ENCODE measurements around the gene GDPD4. TPM values are rescaled to one million over a fixed set of nuclear protein-coding genes. Genes with fewer than 3 reads are reported as not detected.
A peak's percentile ranks its signal among the peaks of the same experiment; 100 is the strongest.

GDPD4 gene
- total RNA-seq, 1 experiment from 2014 or later = not detected

- Histone ChIP-seq H3K36me3 (ENCODE audit: insufficient read depth, low read length, poor library complexity, severe bottlenecking) (no peaks in the 10 kb centered on the region), H3K4me1 (ENCODE audit: insufficient read depth, low read length, poor library complexity, severe bottlenecking) (no peaks in the 10 kb centered on the region), H3K4me3 (ENCODE audit: low read depth, low read length, poor library complexity, severe bottlenecking) (no peak overlapping the region), H3K27ac (ENCODE audit: low read depth, low read length, poor library complexity, severe bottlenecking) (no peak overlapping the region), H3K27me3 (replicated peaks; ENCODE audit: insufficient read depth, low read depth, low read length, poor library complexity) (no peaks in the 10 kb centered on the region), H3K9me3 (ENCODE audit: low read depth, low read length, poor library complexity, severe bottlenecking) (no peaks in the 10 kb centered on the region)
- CTCF ChIA-PET = no interaction called here
- intact Hi-C loops (cut with micrococcal nuclease; ENCODE audit: unreplicated experiment) = loop anchor here (2.0 kb wide), 1 partner anchor 426 kb away; no protein-coding TSS in a partner anchor
- no peak for TF ChIP-seq EZH2 (IDR thresholded peaks at IDR 0.05; ENCODE audit: borderline replicate concordance, low read depth, low read length, poor library complexity, severe bottlenecking)
- no peak for TF ChIP-seq CTCF (conservative IDR thresholded peaks at IDR 0.05; ENCODE audit: low read depth, low read length)
- POLR2A ChIA-PET (ENCODE audit: low non-redundant PET) = no interaction called here
- no peak for DNase-seq (ENCODE audit: low spot score)
- BruUV-seq (replicated peaks) = no TSS peak
These were observed 108.3 kb downstream of the GDPD4 start for GRCh38 chr11:77193167-77193566.

- BruUV-seq (replicated peaks) = no TSS peak
- intact Hi-C loops (cut with micrococcal nuclease; ENCODE audit: unreplicated experiment) = loop anchor here (2.0 kb wide), 1 partner anchor 427 kb away; no protein-coding TSS in a partner anchor
These were observed 109.5 kb downstream of the GDPD4 start for GRCh38 chr11:77191823-77192495.

GRCh38 chr11:77191429-77191822 lies 110.1 kb downstream of the GDPD4 start:
- Histone ChIP-seq H3K4me3 (ENCODE audit: low read depth, low read length, poor library complexity, severe bottlenecking) (peak overlapping the region; percentile 30), H3K9me3 (ENCODE audit: low read depth, low read length, poor library complexity, severe bottlenecking) (no peaks in the 10 kb centered on the region), H3K27me3 (replicated peaks; ENCODE audit: insufficient read depth, low read depth, low read length, poor library complexity) (no peaks in the 10 kb centered on the region), H3K4me1 (ENCODE audit: insufficient read depth, low read length, poor library complexity, severe bottlenecking) (no peaks in the 10 kb centered on the region), H3K27ac (ENCODE audit: low read depth, low read length, poor library complexity, severe bottlenecking) (no peak overlapping the region), H3K36me3 (ENCODE audit: insufficient read depth, low read length, poor library complexity, severe bottlenecking) (no peaks in the 10 kb centered on the region)
- intact Hi-C loops (cut with micrococcal nuclease; ENCODE audit: unreplicated experiment) = no loop called here
- POLR2A ChIA-PET (ENCODE audit: low non-redundant PET) = no interaction called here
- CTCF ChIA-PET = interaction anchor here (0.8 kb wide), 1 partner anchor 357 kb away, joined by 3 read pairs; no protein-coding TSS in a partner anchor
- no peak for DNase-seq (ENCODE audit: low spot score)
- no TSS peak for BruUV-seq (replicated peaks)
- TF ChIP-seq EZH2 (IDR thresholded peaks at IDR 0.05; ENCODE audit: borderline replicate concordance, low read depth, low read length, poor library complexity, severe bottlenecking) = no peak
- no peak for TF ChIP-seq CTCF (conservative IDR thresholded peaks at IDR 0.05; ENCODE audit: low read depth, low read length)

More at GRCh38 chr11:77191823-77192495, 109.5 kb downstream of the GDPD4 start:
- no peaks in the 10 kb centered on the region for H3K9me3 ChIP-seq (ENCODE audit: low read depth, low read length, poor library complexity, severe bottlenecking)
- ChIA-PET POLR2A (ENCODE audit: low non-redundant PET) (interaction anchor here (0.7 kb wide), 1 partner anchor 19 kb away, joined by 3 read pairs; no protein-coding TSS in a partner anchor), CTCF (interaction anchor here (0.8 kb wide), 1 partner anchor 356 kb away, joined by 3 read pairs; no protein-coding TSS in a partner anchor)
- DNase-seq (ENCODE audit: low spot score) = peak; percentile 84
- no peak overlapping the region for H3K27ac ChIP-seq (ENCODE audit: low read depth, low read length, poor library complexity, severe bottlenecking)
- TF ChIP-seq CTCF (conservative IDR thresholded peaks at IDR 0.05; ENCODE audit: low read depth, low read length) (peak; percentile 99), EZH2 (IDR thresholded peaks at IDR 0.05; ENCODE audit: borderline replicate concordance, low read depth, low read length, poor library complexity, severe bottlenecking) (no peak)
- no peaks in the 10 kb centered on the region for H3K36me3 ChIP-seq (ENCODE audit: insufficient read depth, low read length, poor library complexity, severe bottlenecking)
- no peaks in the 10 kb centered on the region for H3K27me3 ChIP-seq (replicated peaks; ENCODE audit: insufficient read depth, low read depth, low read length, poor library complexity)
- peak overlapping the region; percentile 30 for H3K4me3 ChIP-seq (ENCODE audit: low read depth, low read length, poor library complexity, severe bottlenecking)
- no peaks in the 10 kb centered on the region for H3K4me1 ChIP-seq (ENCODE audit: insufficient read depth, low read length, poor library complexity, severe bottlenecking)
